Lung microvascular endothelial cell (primary cell): ENCODE measurements around the gene SETDB2. TPM values are rescaled to one million over a fixed set of nuclear protein-coding genes. Genes with fewer than 3 reads are reported as not detected.
A peak's percentile ranks its signal among the peaks of the same experiment; 100 is the strongest.

ENCODE experiments used
- DNase-seq, 2 donors: peaks; one replicate each; pipeline versions ENCODE4 v3.0.0 to v3.0.0-alpha.2; 2010; ENCODE audit warnings: low read depth in 2 of 2
- total RNA-seq: library from RNA; depleted of rRNA; stranded (reverse); fragments of >200 nt; gene quantifications from 2 replicates; pipeline ENCODE4 v1.2.1, GENCODE V29; 2014

Gene SETDB2
- total RNA-seq, 1 donor from 2014 or later, result 6.3 TPM

DNA sequence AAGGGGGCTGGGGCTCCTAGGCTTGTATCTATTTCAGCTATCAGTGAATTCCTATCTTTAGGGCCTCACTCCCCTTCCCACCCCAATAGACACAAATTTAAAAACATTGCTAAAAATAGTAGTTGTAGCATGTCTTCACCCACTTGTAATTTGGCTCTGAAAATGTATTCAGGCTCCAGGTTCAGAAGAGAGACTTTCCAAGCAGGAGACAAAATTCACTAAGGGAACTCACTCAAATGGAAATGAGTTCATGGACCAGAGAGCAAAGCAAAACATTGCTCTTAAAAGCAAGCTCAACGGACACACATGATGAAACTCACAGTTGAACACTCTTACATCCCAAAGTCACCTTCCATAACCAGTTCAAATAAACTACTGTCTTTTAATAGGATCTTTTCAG, 88.5 kb downstream of the SETDB2 start:
- no peak for DNase-seq

DNA sequence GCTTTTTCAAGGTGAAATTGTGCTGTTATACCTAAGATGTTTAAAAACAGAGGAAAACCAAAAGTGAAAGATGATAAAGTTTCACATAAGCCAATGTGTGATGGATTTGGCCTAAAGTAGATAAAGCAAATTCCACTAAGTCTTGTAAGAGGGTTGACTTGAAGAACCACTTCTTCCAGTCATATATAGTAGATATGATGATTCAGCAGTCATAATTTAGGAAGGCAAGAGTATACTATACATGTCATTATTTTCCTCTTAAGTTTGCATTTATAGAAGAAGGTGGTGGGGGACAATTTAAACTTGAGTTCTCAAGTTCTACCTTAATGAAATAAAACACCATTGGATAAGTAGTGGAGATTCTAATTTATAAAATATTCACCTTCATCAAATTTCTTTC, 88.9 kb downstream of the SETDB2 start:
- DNase-seq, result no peak

DNA sequence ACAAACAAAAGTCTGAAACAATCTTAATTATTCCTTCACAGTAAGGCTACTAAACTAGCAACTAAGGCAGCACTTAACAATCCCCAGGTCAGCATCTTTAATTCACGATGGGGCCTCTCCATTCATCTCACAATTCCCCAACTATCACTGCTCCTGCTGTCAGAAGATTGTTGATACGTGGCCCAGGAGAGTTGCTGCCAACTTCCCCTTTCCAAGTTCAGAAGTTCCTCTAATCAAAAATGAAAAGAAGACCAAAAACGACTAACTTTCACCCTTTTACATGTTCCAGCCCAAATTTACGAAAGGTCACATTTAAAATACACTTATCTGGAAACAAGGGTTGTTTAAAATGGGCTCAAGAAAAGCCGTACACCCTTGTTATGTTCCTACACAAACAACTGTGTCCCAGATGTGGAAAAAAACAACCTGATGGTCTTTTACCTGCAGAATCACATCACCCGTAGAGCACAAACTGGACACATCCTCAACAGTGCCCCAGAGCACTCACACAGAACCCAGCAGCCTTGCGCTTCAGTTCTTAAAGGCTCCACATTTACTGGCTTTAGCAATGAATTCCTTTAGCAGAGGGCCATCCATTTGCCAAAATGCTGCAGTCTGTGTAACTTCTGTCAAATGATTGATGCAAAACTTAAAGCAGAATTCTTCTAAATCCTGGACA, 89.7 kb downstream of the SETDB2 start:
- DNase-seq, result no peak

DNA sequence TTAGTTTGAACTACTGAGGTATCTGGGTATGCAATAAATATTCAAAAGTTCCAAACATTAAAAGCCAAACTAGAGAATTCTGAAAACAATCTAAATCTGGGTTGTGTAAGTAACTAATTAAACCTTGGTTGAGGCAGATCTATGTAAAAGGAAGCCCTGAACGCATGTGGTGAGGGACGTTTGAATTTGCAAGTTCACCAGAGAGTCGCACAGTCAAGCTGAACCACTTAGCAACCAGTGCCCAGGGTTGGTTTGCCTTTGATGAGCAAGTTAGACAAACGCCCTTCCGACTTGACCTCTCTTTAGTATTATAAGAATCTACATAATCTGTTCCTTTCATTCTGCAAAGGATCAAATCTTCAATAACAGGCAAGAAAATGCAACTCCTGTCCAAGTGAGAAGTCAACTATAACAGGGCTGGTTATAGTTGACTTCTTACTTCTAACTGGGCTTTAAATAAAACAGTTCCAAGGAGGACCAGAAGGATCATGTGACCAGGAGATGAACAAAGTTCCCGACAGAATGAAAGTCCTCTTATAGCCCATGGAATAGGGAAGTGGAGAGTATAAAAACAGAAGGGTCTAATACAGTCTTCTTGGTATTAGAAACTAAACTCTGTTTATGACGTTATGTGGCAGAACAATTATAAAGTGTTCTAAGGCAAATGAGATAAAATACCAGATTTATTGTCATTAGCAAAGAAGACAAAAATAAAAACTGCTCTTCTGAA, 92.2 kb downstream of the SETDB2 start:
- DNase-seq, result no peak

DNA sequence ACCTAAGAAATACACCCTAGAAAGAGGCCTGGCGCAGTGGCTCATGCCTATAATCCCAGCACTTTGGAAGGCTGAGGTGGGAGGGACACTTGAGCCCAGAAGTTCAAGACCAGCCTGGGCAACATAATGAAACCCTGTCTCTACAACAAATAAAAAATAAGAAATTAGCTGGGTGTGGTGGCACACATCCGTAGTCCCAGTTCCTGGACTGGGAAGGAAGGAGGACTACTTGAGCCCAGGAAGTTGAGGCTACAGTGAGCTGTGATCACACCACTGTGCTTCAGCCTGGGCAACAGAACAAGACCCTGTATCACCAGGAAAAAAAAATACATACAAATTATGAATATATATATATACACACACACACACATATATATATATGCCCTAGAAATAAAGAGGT, 94.3 kb downstream of the SETDB2 start:
- no peak for DNase-seq

DNA sequence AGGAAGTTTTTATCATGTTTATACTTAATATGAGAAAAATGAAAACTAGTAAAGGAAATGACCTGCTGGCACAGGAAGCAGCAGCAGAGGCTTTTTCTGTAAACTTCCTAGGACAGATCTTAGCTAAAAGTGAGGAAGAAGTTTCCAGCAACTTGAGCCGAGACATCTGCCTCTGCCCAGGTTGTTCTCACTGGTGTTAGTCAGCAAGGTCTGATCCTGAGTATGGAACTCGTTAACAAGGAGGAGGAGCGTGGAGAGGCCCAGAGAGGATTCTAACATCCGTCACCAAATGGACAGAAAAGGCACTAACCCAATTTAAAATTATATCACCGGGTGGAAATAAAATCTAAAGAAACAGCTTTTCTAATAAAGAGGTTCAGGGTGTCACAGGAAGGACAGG, 95.2 kb downstream of the SETDB2 start:
- peak; percentile 4 to 78 for DNase-seq

DNA sequence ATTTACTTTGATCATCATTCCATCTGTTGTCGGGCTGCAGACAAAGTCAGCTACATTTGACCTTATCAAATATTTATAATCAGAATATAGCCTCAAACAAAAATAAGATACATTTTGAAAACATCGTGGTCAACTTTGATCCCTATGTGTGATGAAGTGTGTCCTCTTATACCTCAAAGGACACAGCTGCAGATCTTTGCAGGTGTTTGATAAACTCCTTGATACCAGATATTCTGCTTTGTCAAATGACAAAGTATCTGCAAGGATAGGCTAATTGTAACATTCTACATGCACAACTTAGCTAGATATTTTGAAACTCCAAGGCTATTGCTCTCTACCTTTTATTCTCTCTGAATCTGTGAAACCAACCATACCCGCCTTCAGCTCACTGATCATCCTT, 95.7 kb downstream of the SETDB2 start:
- DNase-seq, result no peak

DNA sequence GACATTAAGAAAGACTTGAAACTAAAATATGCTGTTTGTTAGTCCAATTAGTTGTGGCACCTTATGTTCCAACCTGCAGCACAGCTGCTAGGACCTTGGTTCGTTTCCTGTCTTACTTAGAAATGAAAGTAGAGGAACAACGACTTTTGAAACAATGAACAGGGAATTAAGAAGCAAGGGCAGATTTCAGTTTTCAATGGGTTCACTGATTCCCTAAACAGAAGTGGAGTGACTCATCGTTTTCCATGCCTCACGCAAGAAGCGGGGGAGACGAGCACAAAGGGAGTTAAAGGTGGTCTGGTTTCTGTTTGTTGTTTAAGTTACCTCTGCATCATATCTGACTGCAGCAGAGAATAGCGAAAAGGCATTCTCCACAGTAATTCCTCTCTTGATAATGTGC, 96.5 kb downstream of the SETDB2 start:
- DNase-seq, result peak; percentile 67 to 86

DNA sequence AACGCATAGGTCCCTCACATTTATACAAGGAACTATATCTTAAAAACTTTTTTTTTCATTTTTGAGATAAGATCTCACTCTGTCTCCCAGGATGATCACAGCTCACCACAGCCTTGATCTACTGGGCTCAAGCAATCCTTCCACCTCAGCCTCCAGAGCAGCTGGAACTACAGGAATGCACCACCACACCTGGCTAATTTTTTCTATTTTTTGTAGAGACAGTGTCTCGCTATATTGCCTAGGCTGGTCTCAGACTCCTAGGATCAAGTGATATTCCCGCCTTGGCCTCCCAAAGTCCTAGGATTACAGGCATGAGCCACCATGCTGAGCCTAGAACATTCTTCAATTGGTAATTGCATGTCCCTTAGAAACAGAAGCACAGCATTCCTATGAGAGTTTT, 99.6 kb downstream of the SETDB2 start:
- DNase-seq, result no peak

Other genes starting within 250 kb of the SETDB2 start
- gene MLNR, start 223.9 kb upstream of the SETDB2 start, total RNA-seq, result not detected in 2 replicates
- 1.1 and 2.2 TPM in 2 replicates for gene CDADC1, start 196.3 kb upstream of the SETDB2 start, total RNA-seq
- gene CAB39L, start 210 bp upstream of the SETDB2 start, total RNA-seq, result 6.2 and 6.3 TPM in 2 replicates
- 7.3 and 8.1 TPM in 2 replicates for gene PHF11, start 51.7 kb downstream of the SETDB2 start, total RNA-seq
- 21.1 and 24.4 TPM in 2 replicates for gene RCBTB1, start 141.3 kb downstream of the SETDB2 start, total RNA-seq
- 0.20 and 0.22 TPM in 2 replicates for gene ARL11, start 184.2 kb downstream of the SETDB2 start, total RNA-seq
- 82.8 and 102 TPM in 2 replicates for gene EBPL, start 247.2 kb downstream of the SETDB2 start, total RNA-seq